Bronchial epithelial cell (primary cell): ENCODE data around the gene ZACN. TPM values are rescaled to one million over a fixed set of nuclear protein-coding genes. Genes with fewer than 3 reads are reported as not detected.
"Not testable (repeated sequence)": the region's sequence is repeated elsewhere in the genome, so short reads cannot be mapped to it uniquely, and the experiment has no call there.

Experiments used
- DNase-seq: peaks from one replicate; pipeline ENCODE4 v3.0.0-alpha.2; 2010; ENCODE audit warnings: low read depth
- FAIRE-seq: peaks from 2 replicates; lab custom pipeline; 2011; peaks lifted over from hg19 to GRCh38; lab: Jason Lieb, UNC
- H3K27me3 ChIP-seq: 2 replicates; pipeline ENCODE4 v1.5.1; 2011; ENCODE audit warnings: low read length; ENCODE audit not compliant: control insufficient read depth, insufficient read depth
- H3K36me3 ChIP-seq: 2 replicates; pipeline ENCODE4 v1.5.1; 2011; ENCODE audit warnings: low read length; ENCODE audit not compliant: control insufficient read depth, insufficient read depth
- H3K4me3 ChIP-seq: 2 replicates; pipeline ENCODE4 v1.5.1; 2011; ENCODE audit warnings: mild to moderate bottlenecking, low read depth, low read length, control low read depth
- total RNA-seq: library from RNA; depleted of rRNA; stranded (reverse); fragments of >200 nt; gene quantifications from 2 replicates; pipeline ENCODE4 v1.2.1, GENCODE V29; 2014
- TF ChIP-seq, protein P1 (sequence below): IDR thresholded peaks from 2 replicates; pipeline ENCODE4 v1.5.1; 2011; ENCODE audit warnings: mild to moderate bottlenecking, moderate library complexity, low read length, control low read depth, inconsistent platforms; ENCODE audit not compliant: insufficient read depth, severe bottlenecking

The ZACN gene
- total RNA-seq, 1 donor from 2014 or later: not detected

DNA sequence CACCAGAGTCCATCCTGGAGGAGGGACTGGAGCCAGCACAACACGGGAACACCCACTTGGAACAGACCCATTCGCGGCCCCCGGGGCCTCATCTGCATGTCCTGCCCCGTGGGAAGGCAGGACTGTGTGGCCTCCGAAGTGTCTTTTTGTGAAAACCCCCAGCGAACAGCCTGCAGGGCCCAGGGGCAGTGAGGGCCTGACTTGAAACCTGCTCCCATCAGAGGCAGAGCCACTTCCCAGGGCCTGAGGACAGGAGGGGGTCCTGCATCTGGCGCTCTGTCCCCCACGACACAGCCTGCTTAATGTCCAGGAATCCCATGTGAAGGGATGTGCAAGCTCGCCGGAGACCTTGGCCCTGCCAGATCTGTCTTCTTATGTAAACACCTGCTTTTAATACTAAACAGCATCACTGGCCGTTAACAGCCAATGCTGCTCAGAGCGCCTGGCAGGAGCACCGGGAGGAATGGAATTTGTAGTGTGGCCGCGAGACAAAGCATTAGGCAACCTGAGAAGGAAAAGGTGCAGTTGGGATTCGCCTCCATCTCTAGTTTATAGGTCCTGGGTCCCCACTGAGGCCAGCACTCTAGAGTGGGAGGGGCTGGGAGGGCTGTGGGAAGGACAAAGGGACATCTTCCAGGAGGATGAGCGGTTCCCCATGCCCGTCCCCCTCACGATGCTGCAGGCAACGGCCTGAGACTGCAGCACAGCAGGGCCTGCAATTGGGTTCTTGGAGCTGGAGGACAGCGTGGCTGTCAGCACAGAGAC lies 42.3 kb upstream of the ZACN start:
- DNase-seq: no peak
- Histone ChIP-seq H3K36me3 (peaks cover 13% of the 10 kb centered on the region), H3K27me3 (no peaks in the 10 kb centered on the region), H3K4me3 (no peak overlapping the region)
- no peak for FAIRE-seq
- TF ChIP-seq, protein P1, sequence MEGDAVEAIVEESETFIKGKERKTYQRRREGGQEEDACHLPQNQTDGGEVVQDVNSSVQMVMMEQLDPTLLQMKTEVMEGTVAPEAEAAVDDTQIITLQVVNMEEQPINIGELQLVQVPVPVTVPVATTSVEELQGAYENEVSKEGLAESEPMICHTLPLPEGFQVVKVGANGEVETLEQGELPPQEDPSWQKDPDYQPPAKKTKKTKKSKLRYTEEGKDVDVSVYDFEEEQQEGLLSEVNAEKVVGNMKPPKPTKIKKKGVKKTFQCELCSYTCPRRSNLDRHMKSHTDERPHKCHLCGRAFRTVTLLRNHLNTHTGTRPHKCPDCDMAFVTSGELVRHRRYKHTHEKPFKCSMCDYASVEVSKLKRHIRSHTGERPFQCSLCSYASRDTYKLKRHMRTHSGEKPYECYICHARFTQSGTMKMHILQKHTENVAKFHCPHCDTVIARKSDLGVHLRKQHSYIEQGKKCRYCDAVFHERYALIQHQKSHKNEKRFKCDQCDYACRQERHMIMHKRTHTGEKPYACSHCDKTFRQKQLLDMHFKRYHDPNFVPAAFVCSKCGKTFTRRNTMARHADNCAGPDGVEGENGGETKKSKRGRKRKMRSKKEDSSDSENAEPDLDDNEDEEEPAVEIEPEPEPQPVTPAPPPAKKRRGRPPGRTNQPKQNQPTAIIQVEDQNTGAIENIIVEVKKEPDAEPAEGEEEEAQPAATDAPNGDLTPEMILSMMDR: no peak

DNA sequence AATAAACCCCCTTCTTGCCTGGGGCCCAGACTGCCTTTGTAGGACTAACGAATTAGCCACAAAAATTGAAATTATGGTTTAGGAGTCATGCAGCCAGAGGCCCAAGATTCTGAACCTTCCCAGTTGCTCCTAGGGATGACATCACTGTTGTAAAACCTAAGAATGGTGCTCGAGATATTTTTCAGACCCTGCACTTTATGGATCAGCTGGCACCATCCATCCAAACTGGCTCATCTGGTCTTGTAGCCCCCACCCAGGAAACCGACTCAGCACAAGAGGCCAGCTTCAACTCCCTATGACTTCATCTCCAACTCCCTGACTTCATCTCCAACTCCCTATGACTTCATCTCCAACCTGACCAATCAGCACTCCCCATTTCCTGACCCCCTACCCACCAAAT lies 40.9 kb upstream of the ZACN start:
- Histone ChIP-seq H3K27me3 (no peaks in the 10 kb centered on the region), H3K36me3 (peaks cover 16% of the 10 kb centered on the region), H3K4me3 (no peak overlapping the region)
- no peak for FAIRE-seq
- no peak for DNase-seq
- TF ChIP-seq, protein P1: no peak

DNA sequence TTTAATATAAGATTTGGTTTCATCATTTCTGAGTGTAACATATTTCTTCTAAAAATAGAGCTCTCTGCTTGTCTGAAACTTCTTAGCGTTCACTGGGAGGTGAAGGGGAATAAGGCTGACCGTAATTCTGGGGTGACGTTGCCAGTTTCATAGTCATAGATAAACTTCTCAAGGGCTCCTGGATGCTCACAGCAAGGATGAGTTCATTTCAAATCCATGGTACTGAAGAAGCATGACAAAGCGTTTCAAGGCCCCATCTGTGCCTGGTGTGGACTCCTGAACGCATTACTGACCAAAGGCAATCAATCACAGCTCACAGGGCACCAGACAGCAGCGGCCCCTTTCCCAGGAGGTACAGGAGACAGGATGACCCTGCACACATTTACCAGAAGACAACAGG lies 39.9 kb upstream of the ZACN start:
- FAIRE-seq: no peak
- Histone ChIP-seq H3K36me3 (peaks cover 25% of the 10 kb centered on the region), H3K4me3 (no peak overlapping the region), H3K27me3 (no peaks in the 10 kb centered on the region)
- TF ChIP-seq, protein P1: no peak
- DNase-seq: no peak

DNA sequence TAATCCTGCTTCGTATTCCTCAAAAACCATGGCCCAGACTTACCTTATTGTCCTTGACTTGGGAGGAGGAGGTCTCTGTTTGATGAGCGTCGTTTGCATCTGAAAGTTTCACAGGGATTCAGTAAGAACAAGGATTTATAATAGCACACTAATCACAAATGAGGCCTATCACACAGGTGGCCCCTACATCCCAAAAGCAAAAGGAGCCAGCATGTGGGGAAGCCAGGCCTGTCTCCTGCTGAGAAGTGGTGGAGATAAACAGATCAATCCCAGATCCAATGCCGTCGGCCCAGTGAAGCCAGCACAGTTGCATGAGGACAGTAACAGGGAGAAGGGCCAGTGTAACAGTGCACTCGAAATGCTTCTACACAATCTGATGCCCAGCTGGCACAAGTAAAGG lies 38.6 kb upstream of the ZACN start:
- FAIRE-seq: no peak
- Histone ChIP-seq H3K27me3 (no peaks in the 10 kb centered on the region), H3K4me3 (no peak overlapping the region), H3K36me3 (peaks cover 31% of the 10 kb centered on the region)
- TF ChIP-seq, protein P1: no peak
- no peak for DNase-seq

DNA sequence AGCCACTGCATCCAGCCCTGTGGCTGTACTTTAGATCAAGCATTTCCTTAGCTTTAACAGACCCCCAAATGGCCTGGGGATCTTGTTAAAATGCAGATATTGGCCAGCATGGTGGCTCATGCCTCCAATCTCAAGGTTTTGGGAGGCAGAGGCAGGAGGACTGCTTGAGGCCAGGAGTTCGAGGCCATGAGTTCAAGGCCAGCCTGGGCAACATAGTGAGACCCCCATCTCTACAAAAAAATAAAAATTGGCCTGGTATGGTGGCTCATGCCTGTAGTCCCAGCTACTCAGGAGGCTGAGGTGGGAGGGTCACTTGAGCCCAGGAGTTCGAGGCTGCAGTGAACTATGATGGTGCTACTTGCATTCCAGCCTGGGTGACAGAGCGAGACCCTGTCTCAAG lies 36.1 kb upstream of the ZACN start:
- H3K27me3 ChIP-seq, DNase-seq, FAIRE-seq, H3K4me3 ChIP-seq: not testable (repeated sequence)
- peaks cover 34% of the 10 kb centered on the region for H3K36me3 ChIP-seq

DNA sequence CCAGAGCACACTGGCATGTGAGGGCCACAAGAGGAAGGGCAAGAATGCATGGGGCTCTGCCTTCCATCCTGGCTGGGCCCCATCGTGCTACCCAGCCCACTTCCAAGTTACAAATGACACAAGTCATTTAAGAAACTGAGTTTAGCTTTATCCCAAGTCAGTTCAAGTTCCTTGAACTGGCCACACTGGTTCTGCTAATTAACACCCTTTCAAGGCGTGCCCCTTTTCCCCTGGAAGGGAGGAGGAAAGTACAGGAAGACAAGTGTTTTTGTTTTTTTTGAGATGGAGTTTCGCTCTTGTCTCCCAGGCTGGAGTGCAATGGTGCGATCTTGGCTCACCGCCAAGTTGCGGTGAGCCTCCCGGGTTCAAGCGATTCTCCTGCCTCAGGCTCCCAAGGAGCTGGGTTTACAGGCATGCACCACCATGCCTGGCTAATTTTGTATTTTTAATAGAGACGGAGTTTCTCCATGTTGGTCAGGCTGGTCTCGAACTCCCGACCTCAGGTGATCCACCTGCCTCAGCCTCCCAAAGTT lies 34.4 kb upstream of the ZACN start:
- peaks cover 35% of the 10 kb centered on the region for H3K36me3 ChIP-seq
- not testable (repeated sequence) for H3K27me3 ChIP-seq, H3K4me3 ChIP-seq, FAIRE-seq, DNase-seq
